ENCODE results near the gene ASB6. TPM values are rescaled to one million over a fixed set of nuclear protein-coding genes. Genes with fewer than 3 reads are reported as not detected.

The ASB6 gene
- total RNA-seq, 2 experiments from 2014 or later: 13.4 to 15.0 TPM

DNA sequence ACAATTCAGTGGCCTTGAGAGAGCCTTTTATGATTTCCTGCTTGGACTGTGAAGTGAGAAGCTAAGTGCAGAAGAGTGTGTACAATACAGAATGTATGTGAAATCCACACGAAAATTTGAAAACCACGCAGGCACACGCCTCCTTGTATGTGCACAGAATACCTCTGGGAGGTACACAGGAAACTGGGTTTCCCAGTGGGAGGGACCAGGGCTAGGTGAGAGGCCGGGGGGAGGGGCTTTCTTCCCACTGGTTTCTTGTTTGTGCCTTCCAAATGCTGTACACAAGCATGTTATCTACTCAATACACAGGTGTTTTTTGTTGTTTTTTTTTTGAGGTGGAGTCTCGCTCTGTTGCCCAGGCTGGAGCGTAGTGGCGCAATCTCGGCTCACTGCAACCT, 37.2 kb downstream of the ASB6 start:
- peaks cover 32% of the 10 kb centered on the region for H3K4me1 Mint-ChIP-seq
- no peak for DNase-seq
- intact Hi-C loops (cut with DNase I, micrococcal nuclease): loop anchor here in 1 of 2 experiments (10.0 kb wide), 1 partner anchor 110 kb away; no protein-coding TSS in a partner anchor
- ATAC-seq: no peak
- H3K9me3 Mint-ChIP-seq (ENCODE audit: low read depth): no peaks in the 10 kb centered on the region
- CTCF ChIA-PET: interaction anchor here (0.6 to 1.5 kb wide), 2 partner anchors 13 to 473 kb away, joined by 3 to 6 read pairs; no protein-coding TSS in a partner anchor
- no peaks in the 10 kb centered on the region for H3K36me3 Mint-ChIP-seq (ENCODE audit: low read depth)
- no peaks in the 10 kb centered on the region for H3K27me3 Mint-ChIP-seq
- H3K27ac Mint-ChIP-seq: peak overlapping the region; percentile 51
- no peak overlapping the region for H3K4me3 Mint-ChIP-seq
- POLR2A ChIA-PET: no interaction called here

DNA sequence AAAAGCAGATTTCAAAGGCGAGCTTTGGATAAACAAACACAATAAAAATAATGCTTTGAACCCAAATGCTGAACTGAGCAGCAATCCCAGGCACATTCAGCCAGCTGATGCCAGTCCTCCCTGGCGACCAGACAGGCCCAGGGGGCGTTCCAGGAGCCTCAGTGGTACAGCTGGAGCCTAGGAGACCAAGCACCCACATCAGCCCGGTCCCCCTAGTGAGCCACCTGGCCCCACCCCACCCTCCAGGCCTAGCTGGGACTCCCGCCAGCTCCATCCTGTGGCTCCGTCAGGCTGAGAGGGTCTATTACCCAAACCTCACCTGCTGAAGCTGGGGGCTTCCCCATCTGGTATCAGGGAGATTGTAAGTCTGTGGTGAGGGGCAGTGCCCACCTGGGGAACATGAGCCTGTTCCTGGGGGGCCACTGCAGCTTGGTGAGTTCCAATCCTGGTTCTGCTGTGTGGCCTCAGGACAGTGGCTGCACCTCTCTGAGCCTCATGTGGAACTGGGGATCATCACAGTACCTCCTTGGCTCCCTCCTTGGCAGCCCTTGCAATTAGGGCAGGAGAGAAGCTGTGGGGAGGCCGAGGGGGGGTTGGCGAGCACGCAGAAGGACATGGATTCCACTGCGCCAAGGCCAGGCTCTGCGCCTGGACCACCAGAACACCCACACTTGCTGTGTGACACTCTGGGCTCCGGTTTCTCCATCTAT, 37.7 kb downstream of the ASB6 start:
- DNase-seq (no peak), ATAC-seq (no peak)
- Mint-ChIP-seq H3K9me3 (ENCODE audit: low read depth) (no peaks in the 10 kb centered on the region), H3K36me3 (ENCODE audit: low read depth) (no peaks in the 10 kb centered on the region), H3K27me3 (no peaks in the 10 kb centered on the region), H3K27ac (peak overlapping the region; percentile 51), H3K4me3 (no peak overlapping the region), H3K4me1 (peaks cover 29% of the 10 kb centered on the region)
- POLR2A ChIA-PET: no interaction called here
- CTCF ChIA-PET: interaction anchor here (0.6 to 1.0 kb wide), 4 partner anchors 12 to 462 kb away, joined by 3 to 4 read pairs (median 3); no protein-coding TSS in a partner anchor
- intact Hi-C loops (cut with DNase I, micrococcal nuclease): loop anchor here in 1 of 2 experiments (10.0 kb wide), 1 partner anchor 109 kb away; no protein-coding TSS in a partner anchor

DNA sequence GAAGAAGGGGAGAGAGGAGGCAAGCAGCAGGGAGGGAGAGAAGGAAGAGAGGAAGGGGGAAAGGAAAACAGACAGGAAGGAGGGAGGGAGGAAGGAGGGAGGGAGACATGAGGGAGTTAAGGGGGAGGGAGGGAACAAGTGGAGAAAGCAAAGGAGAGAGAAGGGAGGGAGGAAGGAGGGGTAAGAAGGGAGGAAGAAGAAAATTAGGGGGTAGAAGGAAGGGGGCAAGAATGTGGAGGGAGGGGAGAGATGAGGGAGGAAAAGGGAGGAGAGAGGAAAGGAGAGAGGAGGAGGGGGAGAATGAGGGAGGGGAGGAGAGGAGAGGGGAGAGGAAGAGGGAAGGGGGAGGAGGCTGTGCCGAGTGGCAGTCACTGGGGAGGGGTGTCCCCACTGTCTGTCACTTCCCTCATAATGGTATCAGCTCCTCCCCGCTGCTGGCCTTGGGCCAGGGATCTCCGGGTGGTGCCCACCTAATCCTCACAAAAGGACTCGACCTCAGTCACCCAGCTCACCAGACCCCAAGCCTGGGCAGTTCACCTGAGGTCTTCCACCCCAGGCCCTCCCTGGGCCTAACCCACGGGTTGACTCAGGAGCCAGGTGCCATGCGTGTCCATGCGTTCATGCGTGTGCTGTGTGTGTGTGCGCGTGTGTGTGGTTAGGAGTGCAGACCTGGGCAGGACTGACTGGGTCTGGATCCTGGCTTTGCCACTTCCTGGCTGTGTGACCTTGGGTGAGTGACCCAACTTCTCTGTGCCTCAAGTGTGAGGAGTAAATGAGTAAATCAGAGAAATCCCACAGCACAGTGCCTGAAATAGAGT, 39.1 kb downstream of the ASB6 start:
- DNase-seq (peak; percentile 45), ATAC-seq (peak; percentile 46)
- Mint-ChIP-seq H3K4me1 (peaks cover 31% of the 10 kb centered on the region), H3K27ac (no peak overlapping the region), H3K27me3 (peaks cover 4% of the 10 kb centered on the region), H3K36me3 (ENCODE audit: low read depth) (no peaks in the 10 kb centered on the region), H3K9me3 (ENCODE audit: low read depth) (no peaks in the 10 kb centered on the region), H3K4me3 (no peak overlapping the region)
- POLR2A ChIA-PET: no interaction called here
- intact Hi-C loops (cut with DNase I, micrococcal nuclease): loop anchor here in 1 of 2 experiments (10.0 kb wide), 1 partner anchor 108 kb away; no protein-coding TSS in a partner anchor
- CTCF ChIA-PET: interaction anchor here (0.6 to 0.9 kb wide), 2 partner anchors 22 to 463 kb away, joined by 3 read pairs; no protein-coding TSS in a partner anchor

GRCh38 chr9:129601082-129601674, 40.8 kb downstream of the ASB6 start:
- H3K36me3 Mint-ChIP-seq (ENCODE audit: low read depth): no peaks in the 10 kb centered on the region
- peaks cover 28% of the 10 kb centered on the region for H3K4me1 Mint-ChIP-seq
- DNase-seq (peak; percentile 5), ATAC-seq (no peak)
- ChIA-PET POLR2A (no interaction called here), CTCF (interaction anchor here (0.6 to 1.5 kb wide), 2 partner anchors 8 to 12 kb away, joined by 3 to 4 read pairs; no protein-coding TSS in a partner anchor)
- no peak overlapping the region for H3K4me3 Mint-ChIP-seq
- no peaks in the 10 kb centered on the region for H3K9me3 Mint-ChIP-seq (ENCODE audit: low read depth)
- intact Hi-C loops (cut with DNase I, micrococcal nuclease): loop anchor here in 1 of 2 experiments (10.0 kb wide), 1 partner anchor 106 kb away; no protein-coding TSS in a partner anchor
- H3K27ac Mint-ChIP-seq: no peak overlapping the region
- peaks cover 4% of the 10 kb centered on the region for H3K27me3 Mint-ChIP-seq

GRCh38 chr9:129598089-129598596, 43.8 kb downstream of the ASB6 start:
- DNase-seq: no peak
- H3K36me3 Mint-ChIP-seq (ENCODE audit: low read depth): no peaks in the 10 kb centered on the region
- POLR2A ChIA-PET: no interaction called here
- H3K9me3 Mint-ChIP-seq (ENCODE audit: low read depth): no peaks in the 10 kb centered on the region
- peaks cover 23% of the 10 kb centered on the region for H3K4me1 Mint-ChIP-seq
- H3K27ac Mint-ChIP-seq: no peak overlapping the region
- ATAC-seq: peak; percentile 16
- CTCF ChIA-PET: interaction anchor here (0.6 to 2.1 kb wide), 3 partner anchors 10 to 780 kb away, joined by 3 to 4 read pairs (median 4); no protein-coding TSS in a partner anchor
- peak overlapping the region; percentile 33 for H3K4me3 Mint-ChIP-seq
- peaks cover 4% of the 10 kb centered on the region for H3K27me3 Mint-ChIP-seq
- intact Hi-C loops (cut with DNase I, micrococcal nuclease): no loop called here

- ChIA-PET POLR2A (no interaction called here), CTCF (interaction anchor here (0.6 to 2.1 kb wide), 3 partner anchors 27 to 780 kb away, joined by 3 to 4 read pairs (median 4); no protein-coding TSS in a partner anchor)
- H3K9me3 Mint-ChIP-seq (ENCODE audit: low read depth): no peaks in the 10 kb centered on the region
- no peaks in the 10 kb centered on the region for H3K36me3 Mint-ChIP-seq (ENCODE audit: low read depth)
- H3K4me1 Mint-ChIP-seq: peaks cover 18% of the 10 kb centered on the region
- H3K27ac Mint-ChIP-seq: no peak overlapping the region
- intact Hi-C loops (cut with DNase I, micrococcal nuclease): no loop called here
- DNase-seq (peak; percentile 58), ATAC-seq (peak; percentile 69)
- peaks cover 4% of the 10 kb centered on the region for H3K27me3 Mint-ChIP-seq
- H3K4me3 Mint-ChIP-seq: peak overlapping the region; percentile 33
Measured at GRCh38 chr9:129597355-129598088, 44.4 kb downstream of the ASB6 start.

GRCh38 chr9:129596541-129597331, 45.2 kb downstream of the ASB6 start:
- no peak overlapping the region for H3K4me3 Mint-ChIP-seq

DNA sequence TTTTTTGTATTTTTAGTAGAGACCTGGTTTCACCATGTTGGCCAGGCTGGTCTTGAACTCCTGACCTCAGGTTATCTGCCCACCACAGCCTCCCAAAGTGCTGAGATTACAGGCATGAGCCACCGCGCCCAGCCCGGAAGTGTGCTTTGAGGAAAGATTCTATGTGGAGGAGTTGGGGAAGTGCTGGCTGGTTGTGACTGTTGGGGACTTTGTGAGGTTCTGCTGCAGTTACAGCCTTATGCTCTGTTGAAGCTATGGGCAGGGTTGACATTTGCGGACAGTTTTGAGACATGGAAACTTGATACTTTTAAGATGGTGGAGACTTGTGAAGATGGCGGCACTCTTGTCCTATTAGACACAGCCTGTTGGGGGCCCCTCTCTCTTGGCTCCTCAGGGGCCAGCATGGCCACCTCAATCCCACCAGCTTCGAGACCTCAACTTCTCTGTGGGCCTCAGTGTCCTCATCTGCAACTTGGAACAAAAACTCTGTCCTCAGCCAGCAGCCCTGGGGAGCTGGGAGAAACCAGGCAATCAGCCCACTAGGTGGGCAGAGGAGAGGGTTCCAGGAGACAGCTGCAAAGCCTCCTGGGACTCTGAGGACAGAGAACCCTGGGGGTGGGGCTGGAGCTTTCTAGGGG, 45.9 kb downstream of the ASB6 start:
- Mint-ChIP-seq H3K9me3 (ENCODE audit: low read depth) (no peaks in the 10 kb centered on the region), H3K4me3 (no peak overlapping the region), H3K27me3 (peaks cover 4% of the 10 kb centered on the region), H3K36me3 (ENCODE audit: low read depth) (no peaks in the 10 kb centered on the region), H3K27ac (no peak overlapping the region), H3K4me1 (peaks cover 18% of the 10 kb centered on the region)
- ChIA-PET CTCF (interaction anchor here (1.0 to 1.4 kb wide), 2 partner anchors 10 to 29 kb away, joined by 4 read pairs; no protein-coding TSS in a partner anchor), POLR2A (interaction anchor here (0.7 to 0.8 kb wide), 2 partner anchors 9 to 44 kb away, joined by 3 to 4 read pairs; no protein-coding TSS in a partner anchor)
- intact Hi-C loops (cut with DNase I, micrococcal nuclease): no loop called here
- no peak for ATAC-seq
- no peak for DNase-seq

More at GRCh38 chr9:129596541-129597331, 45.2 kb downstream of the ASB6 start:
- no peaks in the 10 kb centered on the region for H3K36me3 Mint-ChIP-seq (ENCODE audit: low read depth)
- peaks cover 4% of the 10 kb centered on the region for H3K27me3 Mint-ChIP-seq
- no peak overlapping the region for H3K27ac Mint-ChIP-seq
- H3K4me1 Mint-ChIP-seq: peaks cover 18% of the 10 kb centered on the region
- ChIA-PET POLR2A (interaction anchor here (0.7 to 0.8 kb wide), 2 partner anchors 10 to 44 kb away, joined by 3 to 4 read pairs; no protein-coding TSS in a partner anchor), CTCF (interaction anchor here (1.0 to 2.1 kb wide), 3 partner anchors 10 to 465 kb away, joined by 4 read pairs; no protein-coding TSS in a partner anchor)
- DNase-seq (no peak), ATAC-seq (peak; percentile 20)
- intact Hi-C loops (cut with DNase I, micrococcal nuclease): no loop called here
- no peaks in the 10 kb centered on the region for H3K9me3 Mint-ChIP-seq (ENCODE audit: low read depth)

DNA sequence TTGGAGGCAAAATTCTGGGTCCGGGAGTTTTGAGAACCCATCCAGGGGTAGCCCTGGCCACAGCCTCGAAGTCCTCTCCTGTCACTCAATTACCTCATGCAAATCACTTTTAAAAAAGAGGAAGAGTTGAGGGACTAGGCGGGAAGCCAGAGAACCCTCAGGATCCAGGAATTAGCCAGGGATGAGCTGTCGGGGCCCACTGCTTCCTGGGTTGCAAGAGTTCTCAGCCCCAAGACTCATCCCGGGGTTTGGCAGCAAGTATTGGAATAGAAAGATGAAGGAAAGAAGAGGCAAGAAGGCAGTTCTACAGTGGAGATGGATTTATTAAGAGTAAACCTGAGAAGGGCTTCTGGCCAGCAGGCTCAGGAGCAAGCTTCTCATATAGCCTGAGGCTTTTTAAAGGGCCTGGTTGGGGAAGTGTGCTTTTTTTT, 46.6 kb downstream of the ASB6 start:
- CTCF ChIA-PET: no interaction called here
- intact Hi-C loops (cut with DNase I, micrococcal nuclease): no loop called here
- Mint-ChIP-seq H3K4me1 (peaks cover 18% of the 10 kb centered on the region), H3K36me3 (ENCODE audit: low read depth) (no peaks in the 10 kb centered on the region), H3K27ac (no peak overlapping the region), H3K9me3 (ENCODE audit: low read depth) (no peaks in the 10 kb centered on the region), H3K27me3 (peaks cover 4% of the 10 kb centered on the region), H3K4me3 (no peak overlapping the region)
- no peak for DNase-seq
- POLR2A ChIA-PET: no interaction called here
- no peak for ATAC-seq

Measured in activated CD4-positive, alpha-beta T cell treated with anti-CD3 and anti-CD28 coated beads for 36 hours (primary cell).